ENCODE data around the gene SYF2. TPM values are rescaled to one million over a fixed set of nuclear protein-coding genes. Genes with fewer than 3 reads are reported as not detected.

The SYF2 gene
- polyA plus RNA-seq, 1 of the 3 experiments (the other 2 are of a cell fraction) = 31.1 TPM

DNA sequence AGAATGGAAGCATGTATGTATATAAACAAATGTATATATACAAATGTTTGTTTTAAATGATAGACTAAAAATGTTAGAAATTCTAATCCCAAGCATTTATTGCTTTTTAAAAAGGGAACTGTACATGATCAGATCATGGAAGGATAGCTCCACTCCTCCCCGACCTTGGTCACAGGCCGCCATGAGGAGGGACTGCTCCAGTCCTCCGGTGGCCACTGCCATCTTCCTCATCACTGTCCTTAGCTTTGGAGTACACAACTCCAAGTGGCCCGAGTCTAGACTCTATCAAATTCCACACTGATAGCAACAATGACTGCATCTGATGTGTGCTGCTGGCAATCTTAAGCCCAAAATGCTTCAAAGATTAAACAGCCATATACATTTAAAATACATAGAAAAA, 9.7 kb downstream of the SYF2 start (continued):
- TF ChIP-seq POLR2AphosphoS5 (IDR thresholded peaks at IDR 0.05; ENCODE audit: low read depth, low read length) = no peak

DNA sequence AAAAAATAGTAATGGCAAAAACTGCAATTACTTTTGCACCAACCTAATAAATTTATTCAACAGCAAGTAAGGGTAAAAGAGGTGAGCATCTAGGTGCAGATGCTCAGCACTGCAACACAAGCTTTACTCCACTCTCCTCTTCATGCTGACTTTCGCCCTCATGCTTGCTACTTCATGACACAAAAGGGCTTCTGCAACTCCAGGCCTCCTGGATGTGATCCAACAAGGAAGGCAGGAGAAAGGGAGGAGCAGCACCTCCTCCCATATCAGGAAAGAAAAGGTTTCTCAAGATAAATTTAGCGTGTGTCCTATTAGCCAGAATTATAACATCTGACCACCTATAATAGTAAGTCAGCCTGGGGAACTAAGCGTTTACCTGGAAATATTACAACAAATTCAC, 11.6 kb downstream of the SYF2 start:
- no peak overlapping the region for H2AFZ ChIP-seq (ENCODE audit: low read depth)
- no peaks in the 10 kb centered on the region for H3K9me2 ChIP-seq
- CTCF ChIA-PET = interaction anchor here (1.0 kb wide), 1 partner anchor 15 kb away, joined by 4 read pairs; no protein-coding TSS in a partner anchor
- no peak for TF ChIP-seq ELF1 (IDR thresholded peaks at IDR 0.05)
- TF ChIP-seq, protein P1, sequence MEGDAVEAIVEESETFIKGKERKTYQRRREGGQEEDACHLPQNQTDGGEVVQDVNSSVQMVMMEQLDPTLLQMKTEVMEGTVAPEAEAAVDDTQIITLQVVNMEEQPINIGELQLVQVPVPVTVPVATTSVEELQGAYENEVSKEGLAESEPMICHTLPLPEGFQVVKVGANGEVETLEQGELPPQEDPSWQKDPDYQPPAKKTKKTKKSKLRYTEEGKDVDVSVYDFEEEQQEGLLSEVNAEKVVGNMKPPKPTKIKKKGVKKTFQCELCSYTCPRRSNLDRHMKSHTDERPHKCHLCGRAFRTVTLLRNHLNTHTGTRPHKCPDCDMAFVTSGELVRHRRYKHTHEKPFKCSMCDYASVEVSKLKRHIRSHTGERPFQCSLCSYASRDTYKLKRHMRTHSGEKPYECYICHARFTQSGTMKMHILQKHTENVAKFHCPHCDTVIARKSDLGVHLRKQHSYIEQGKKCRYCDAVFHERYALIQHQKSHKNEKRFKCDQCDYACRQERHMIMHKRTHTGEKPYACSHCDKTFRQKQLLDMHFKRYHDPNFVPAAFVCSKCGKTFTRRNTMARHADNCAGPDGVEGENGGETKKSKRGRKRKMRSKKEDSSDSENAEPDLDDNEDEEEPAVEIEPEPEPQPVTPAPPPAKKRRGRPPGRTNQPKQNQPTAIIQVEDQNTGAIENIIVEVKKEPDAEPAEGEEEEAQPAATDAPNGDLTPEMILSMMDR (IDR thresholded peaks at IDR 0.05) = no peak
- TF ChIP-seq, protein P2, sequence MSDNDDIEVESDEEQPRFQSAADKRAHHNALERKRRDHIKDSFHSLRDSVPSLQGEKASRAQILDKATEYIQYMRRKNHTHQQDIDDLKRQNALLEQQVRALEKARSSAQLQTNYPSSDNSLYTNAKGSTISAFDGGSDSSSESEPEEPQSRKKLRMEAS (IDR thresholded peaks at IDR 0.05; ENCODE audit: low read depth) = no peak
- no peak for TF ChIP-seq RAD21 (IDR thresholded peaks at IDR 0.05; ENCODE audit: low read length)
- no peak for TF ChIP-seq TCF12 (IDR thresholded peaks at IDR 0.05)
- TF ChIP-seq TEAD4 (IDR thresholded peaks at IDR 0.05; ENCODE audit: borderline replicate concordance, insufficient read depth) = no peak
- no peak for TF ChIP-seq TAF1 (IDR thresholded peaks at IDR 0.05; ENCODE audit: borderline replicate concordance, low read depth, low read length)
- TF ChIP-seq, protein P3, sequence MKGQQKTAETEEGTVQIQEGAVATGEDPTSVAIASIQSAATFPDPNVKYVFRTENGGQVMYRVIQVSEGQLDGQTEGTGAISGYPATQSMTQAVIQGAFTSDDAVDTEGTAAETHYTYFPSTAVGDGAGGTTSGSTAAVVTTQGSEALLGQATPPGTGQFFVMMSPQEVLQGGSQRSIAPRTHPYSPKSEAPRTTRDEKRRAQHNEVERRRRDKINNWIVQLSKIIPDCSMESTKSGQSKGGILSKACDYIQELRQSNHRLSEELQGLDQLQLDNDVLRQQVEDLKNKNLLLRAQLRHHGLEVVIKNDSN (IDR thresholded peaks at IDR 0.05; ENCODE audit: borderline replicate concordance, low read depth) = no peak
- TF ChIP-seq, protein P4, sequence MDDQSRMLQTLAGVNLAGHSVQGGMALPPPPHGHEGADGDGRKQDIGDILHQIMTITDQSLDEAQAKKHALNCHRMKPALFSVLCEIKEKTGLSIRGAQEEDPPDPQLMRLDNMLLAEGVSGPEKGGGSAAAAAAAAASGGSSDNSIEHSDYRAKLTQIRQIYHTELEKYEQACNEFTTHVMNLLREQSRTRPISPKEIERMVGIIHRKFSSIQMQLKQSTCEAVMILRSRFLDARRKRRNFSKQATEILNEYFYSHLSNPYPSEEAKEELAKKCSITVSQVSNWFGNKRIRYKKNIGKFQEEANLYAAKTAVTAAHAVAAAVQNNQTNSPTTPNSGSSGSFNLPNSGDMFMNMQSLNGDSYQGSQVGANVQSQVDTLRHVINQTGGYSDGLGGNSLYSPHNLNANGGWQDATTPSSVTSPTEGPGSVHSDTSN (IDR thresholded peaks at IDR 0.05) = no peak
- no peak overlapping the region for H3K9ac ChIP-seq
- no peaks in the 10 kb centered on the region for H3K27me3 ChIP-seq (ENCODE audit: insufficient read depth)
- H3K79me2 ChIP-seq (ENCODE audit: insufficient read depth) = no peaks in the 10 kb centered on the region
- no peak overlapping the region for H3K4me2 ChIP-seq
- H3K4me1 ChIP-seq (ENCODE audit: control insufficient read depth in 1 of 2, insufficient read depth in 2 of 2, low read depth in 1 of 2, low read length in 1 of 2) = no peaks in the 10 kb centered on the region
- peaks cover 33 to 34% of the 10 kb centered on the region in 2 experiments for H3K36me3 ChIP-seq (replicated peaks in 1 of 2; ENCODE audit: control insufficient read depth in 1 of 2, insufficient read depth in 2 of 2, low read length in 1 of 2)
- peaks cover 17% of the 10 kb centered on the region for H3F3A ChIP-seq (replicated peaks; ENCODE audit: insufficient read depth)
- no peak overlapping the region for H3K27ac ChIP-seq (ENCODE audit: low read depth in 2 of 2, low read length in 1 of 2)
- whole genome bisulfite sequencing (ENCODE audit: low lambda C conversion rate) = 87% methylated on average over 3 of the region's 3 CpGs
- POLR2A ChIA-PET = interaction anchor here (1.2 kb wide), 1 partner anchor 11 kb away, joined by 4 read pairs; the partner anchor contains the start of gene SYF2
- H4K20me1 ChIP-seq (ENCODE audit: insufficient read depth) = no peaks in the 10 kb centered on the region
- H3K4me3 ChIP-seq (ENCODE audit: low read depth in 2 of 2, low read length in 1 of 2) = no peak overlapping the region
- H3K9me3 ChIP-seq = no peaks in the 10 kb centered on the region
- DNase-seq = no peak

DNA sequence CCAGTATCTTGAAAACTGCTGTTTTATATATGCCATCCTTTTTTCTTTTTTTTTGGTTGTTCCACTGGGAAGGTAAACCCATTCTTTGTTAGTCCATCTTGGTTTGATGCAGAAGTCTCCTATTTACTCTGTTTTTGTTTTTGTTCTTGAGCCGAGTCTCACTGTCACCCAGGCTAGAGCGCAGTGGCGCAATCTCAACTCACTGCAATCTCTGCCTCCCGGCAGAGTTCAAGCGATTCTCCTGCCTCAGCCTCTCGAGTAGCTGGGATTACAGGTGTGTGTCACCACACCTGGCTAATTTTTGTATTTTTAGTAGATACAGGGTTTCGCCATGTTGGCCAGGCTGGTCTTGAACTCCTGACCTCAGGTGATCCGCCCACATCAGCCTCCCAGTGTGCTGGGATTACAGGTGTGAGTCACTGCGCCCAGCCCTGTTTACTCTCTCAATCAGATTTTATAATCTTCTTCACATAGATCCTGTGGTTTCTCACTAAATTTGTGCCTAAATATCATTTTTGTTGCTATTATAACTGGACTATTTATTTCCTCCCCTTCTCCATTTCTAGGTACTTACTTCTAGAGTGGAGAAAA, 12.5 kb downstream of the SYF2 start:
- Histone ChIP-seq H3K79me2 (ENCODE audit: insufficient read depth) (no peaks in the 10 kb centered on the region), H3K36me3 (replicated peaks in 1 of 2; ENCODE audit: control insufficient read depth in 1 of 2, insufficient read depth in 2 of 2, low read length in 1 of 2) (peaks cover 31 to 33% of the 10 kb centered on the region in 2 experiments), H2AFZ (ENCODE audit: low read depth) (no peak overlapping the region), H3K4me2 (no peak overlapping the region), H3K9me3 (no peaks in the 10 kb centered on the region), H3K4me3 (ENCODE audit: low read depth in 2 of 2, low read length in 1 of 2) (no peak overlapping the region), H3K9ac (no peak overlapping the region), H3K9me2 (no peaks in the 10 kb centered on the region), H4K20me1 (ENCODE audit: insufficient read depth) (no peaks in the 10 kb centered on the region), H3F3A (replicated peaks; ENCODE audit: insufficient read depth) (peaks cover 17% of the 10 kb centered on the region), H3K4me1 (ENCODE audit: control insufficient read depth in 1 of 2, insufficient read depth in 2 of 2, low read depth in 1 of 2, low read length in 1 of 2) (no peaks in the 10 kb centered on the region), H3K27me3 (ENCODE audit: insufficient read depth) (no peaks in the 10 kb centered on the region), H3K27ac (ENCODE audit: low read depth in 2 of 2, low read length in 1 of 2) (no peak overlapping the region)
- CTCF ChIA-PET = interaction anchor here (1.1 to 1.8 kb wide), 2 partner anchors 15 to 289 kb away, joined by 3 to 8 read pairs; no protein-coding TSS in a partner anchor
- no peak for DNase-seq
- 97% methylated on average over 9 of the region's 9 CpGs for WGBS (ENCODE audit: low lambda C conversion rate)
- POLR2A ChIA-PET = interaction anchor here (0.9 to 1.2 kb wide), 2 partner anchors 12 to 13 kb away, joined by 4 read pairs; partner anchors contain the start of gene SYF2
- no peak for TF ChIP-seq EP300 (IDR thresholded peaks at IDR 0.05; ENCODE audit: borderline replicate concordance in 1 of 2, low read depth in 1 of 2, low read length in 1 of 2)
- no peak for TF ChIP-seq MEF2A (IDR thresholded peaks at IDR 0.05; ENCODE audit: borderline replicate concordance, low read depth)
- no peak for TF ChIP-seq GABPA (IDR thresholded peaks at IDR 0.05; ENCODE audit: low read depth)
- TF ChIP-seq, protein P2 (IDR thresholded peaks at IDR 0.05; ENCODE audit: low read depth) = no peak
- no peak for TF ChIP-seq FOXM1 (IDR thresholded peaks at IDR 0.05; ENCODE audit: low read depth)
- TF ChIP-seq RXRA (IDR thresholded peaks at IDR 0.05; ENCODE audit: borderline replicate concordance, low read depth) = no peak
- TF ChIP-seq, protein P3 (IDR thresholded peaks at IDR 0.05; ENCODE audit: borderline replicate concordance, low read depth) = no peak
- TF ChIP-seq NRF1 (IDR thresholded peaks at IDR 0.05; ENCODE audit: low read depth, low read length) = no peak
- no peak for TF ChIP-seq YY1 (IDR thresholded peaks at IDR 0.05; ENCODE audit: low read depth)
- no peak for TF ChIP-seq FOXJ3 (CRISPR knock-in tag; IDR thresholded peaks at IDR 0.05)
- TF ChIP-seq RAD21 (IDR thresholded peaks at IDR 0.05; ENCODE audit: low read length) = no peak
- no peak for TF ChIP-seq TCF12 (IDR thresholded peaks at IDR 0.05)
- TF ChIP-seq, protein P5, sequence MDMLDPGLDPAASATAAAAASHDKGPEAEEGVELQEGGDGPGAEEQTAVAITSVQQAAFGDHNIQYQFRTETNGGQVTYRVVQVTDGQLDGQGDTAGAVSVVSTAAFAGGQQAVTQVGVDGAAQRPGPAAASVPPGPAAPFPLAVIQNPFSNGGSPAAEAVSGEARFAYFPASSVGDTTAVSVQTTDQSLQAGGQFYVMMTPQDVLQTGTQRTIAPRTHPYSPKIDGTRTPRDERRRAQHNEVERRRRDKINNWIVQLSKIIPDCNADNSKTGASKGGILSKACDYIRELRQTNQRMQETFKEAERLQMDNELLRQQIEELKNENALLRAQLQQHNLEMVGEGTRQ (IDR thresholded peaks at IDR 0.05; ENCODE audit: borderline replicate concordance, low read depth, low read length) = no peak
